HepG2 (cell line): ENCODE measurements around the gene CHCHD6. TPM values are rescaled to one million over a fixed set of nuclear protein-coding genes. Genes with fewer than 3 reads are reported as not detected.

Experiments used
- ATAC-seq: fragments of 200-7000 bp; cut with Tn5 transposase; 3 replicates; pipeline ENCODE4 v1.9.1; 2020; ENCODE audit warnings: mild to moderate bottlenecking, moderate library complexity
- BruUV-seq: library from RNA; stranded (reverse); fragments of 400-500 nt; replicated peaks from 2 replicates; lab custom pipeline; 2021; lab: Mats Ljungman, UMichigan
- CTCF ChIA-PET: fragments of 300-600 bp; formaldehyde crosslinking; extraction: SDS; loops from one replicate; lab custom pipeline; 2021; ENCODE audit warnings: low total read pairs, inconsistent platforms, low intra/inter-chr PET ratio; lab: Yijun Ruan, JAX
- POLR2A ChIA-PET: fragments of 350-600 bp; sonication (Branson Sonifier 250); formaldehyde crosslinking; loops from one replicate; lab custom pipeline; 2020; ENCODE audit warnings: antibody characterized with exemption, inconsistent platforms; lab: Yijun Ruan, JAX
- DNase-seq: peaks from one replicate; pipeline ENCODE4 v3.0.0-alpha.2; 2015; ENCODE audit warnings: low spot score
- FAIRE-seq: peaks from 3 replicates; lab custom pipeline; 2011; peaks lifted over from hg19 to GRCh38; lab: Jason Lieb, UNC
- H2AFZ ChIP-seq: one replicate; pipeline ENCODE4 v1.6.1; 2011; ENCODE audit warnings: low read length, inconsistent platforms
- H3K27ac ChIP-seq: fragments of 300-600 bp; 3 replicates; pipeline ENCODE4 v1.8.0; 2011; ENCODE audit warnings: mixed run types, mild to moderate bottlenecking, mixed read lengths, low read length, inconsistent platforms; ENCODE audit not compliant: insufficient read depth; ENCODE audit errors: extremely low read length
- H3K27me3 ChIP-seq, 2 experiments: fragments of 200-600 bp in 1 of 2; 2 replicates in 1 of 2; 3 replicates in 1 of 2; pipeline versions ENCODE4 v1.6.0 to v1.8.0; 2011; ENCODE audit warnings: low read length in 2 of 2, mild to moderate bottlenecking in 2 of 2, moderate library complexity in 2 of 2, inconsistent platforms in 1 of 2; ENCODE audit not compliant: insufficient read depth in 2 of 2, control insufficient read depth in 1 of 2
- H3K36me3 ChIP-seq, 2 experiments: fragments of 200-600 bp in 1 of 2; replicated peaks in 1 of 2; 2 replicates in 1 of 2; 3 replicates in 1 of 2; pipeline versions ENCODE4 v1.5.1 to v1.8.0; 2011; ENCODE audit warnings: low read length in 2 of 2, inconsistent platforms in 1 of 2; ENCODE audit not compliant: insufficient read depth in 2 of 2, control insufficient read depth in 1 of 2
- H3K4me1 ChIP-seq: 2 replicates; pipeline ENCODE4 v1.5.1; 2012; ENCODE audit warnings: low read length, inconsistent platforms; ENCODE audit not compliant: insufficient read depth
- H3K4me2 ChIP-seq: 2 replicates; pipeline ENCODE4 v1.6.0; 2011; ENCODE audit warnings: low read depth, low read length, inconsistent platforms
- H3K4me3 ChIP-seq, 3 experiments: fragments of 200-600 bp in 1 of 3; sonication (generic), shearing (Covaris generic) in 1 of 3; replicated peaks in 1 of 3; 2 replicates each; pipeline ENCODE4 v1.5.1; 2011 to 2016; ENCODE audit warnings: low read length in 3 of 3, inconsistent platforms in 2 of 3, low read depth in 2 of 3, mild to moderate bottlenecking in 2 of 3, control low read depth in 1 of 3, mixed read lengths in 1 of 3; ENCODE audit not compliant: insufficient read depth in 1 of 3
- H3K79me2 ChIP-seq: one replicate; pipeline ENCODE4 v1.6.1; 2011; ENCODE audit warnings: low read length, inconsistent platforms; ENCODE audit not compliant: insufficient read depth
- H3K9ac ChIP-seq: 2 replicates; pipeline ENCODE4 v1.6.0; 2011; ENCODE audit warnings: mild to moderate bottlenecking, low read depth, low read length, inconsistent platforms; ENCODE audit not compliant: insufficient read depth
- H3K9me3 ChIP-seq: 2 replicates; pipeline ENCODE4 v1.5.1; 2012; ENCODE audit warnings: mild to moderate bottlenecking, low read length
- H4K20me1 ChIP-seq: 2 replicates; pipeline ENCODE4 v1.6.0; 2011; ENCODE audit warnings: inconsistent platforms, mild to moderate bottlenecking, low read length, moderate library complexity; ENCODE audit not compliant: insufficient read depth
- AHR ChIP-seq: IDR thresholded peaks from 2 replicates; pipeline ENCODE4 v1.6.1; 2018; ENCODE audit warnings: missing genetic modification reagents, missing compliant biosample characterization
- ATF4 ChIP-seq, 2 experiments: fragments of 450-650 bp in 1 of 2; sonication (generic) in 1 of 2; formaldehyde crosslinking; IDR thresholded peaks; 2 replicates each; pipeline versions ENCODE4 v1.5.0 to v1.8.0; 2020 to 2022; ENCODE audit warnings: mild to moderate bottlenecking in 1 of 2, missing genetic modification reagents in 1 of 2
- ATRX ChIP-seq: sonication (generic); formaldehyde crosslinking; IDR thresholded peaks from 2 replicates; pipeline ENCODE4 v1.4.0; 2020; ENCODE audit warnings: missing genetic modification reagents, borderline replicate concordance
- E2F1 ChIP-seq: sonication (generic); formaldehyde crosslinking; IDR thresholded peaks from 2 replicates; pipeline ENCODE4 v1.5.0; 2020; ENCODE audit warnings: missing genetic modification reagents
- NFYB ChIP-seq: sonication (generic); formaldehyde crosslinking; IDR thresholded peaks from 2 replicates; pipeline ENCODE4 v1.4.0; 2020; ENCODE audit warnings: missing genetic modification reagents
- NR0B2 ChIP-seq: sonication (generic); formaldehyde crosslinking; IDR thresholded peaks from 2 replicates; pipeline ENCODE4 v1.4.0; 2020; ENCODE audit warnings: mild to moderate bottlenecking, missing genetic modification reagents
- ONECUT2 ChIP-seq: sonication (generic); formaldehyde crosslinking; IDR thresholded peaks from 2 replicates; pipeline ENCODE4 v1.4.0; 2020; ENCODE audit warnings: missing genetic modification reagents
- THAP9 ChIP-seq: sonication (generic); formaldehyde crosslinking; IDR thresholded peaks from 2 replicates; pipeline ENCODE4; 2020; ENCODE audit warnings: missing genetic modification reagents, mild to moderate bottlenecking, borderline replicate concordance
- ZBTB26 ChIP-seq: IDR thresholded peaks from 2 replicates; pipeline ENCODE4 v1.6.1; 2016; ENCODE audit warnings: missing compliant biosample characterization, missing genetic modification reagents, borderline replicate concordance
- ZNF614 ChIP-seq: IDR thresholded peaks from 2 replicates; pipeline ENCODE4 v1.6.1; 2018; ENCODE audit warnings: missing biosample characterization, missing genetic modification reagents, inconsistent platforms, borderline replicate concordance
- WGBS: methylation state at CpG from one replicate; pipeline ENCODE4 v1.1.6; 2017; ENCODE audit warnings: low lambda C conversion rate; 5-methylcytosine and 5-hydroxymethylcytosine counted together
- in situ Hi-C: cut with HindIII; loops from 2 replicates; pipeline ENCODE4 v1.10.0; 2017; ENCODE audit warnings: low pct_unique_long_range_greater_than_20kb; ENCODE audit not compliant: extremely low pct_ligation_motif_present
- intact Hi-C: fragments of 100-400 bp; cut with micrococcal nuclease; formaldehyde crosslinking; loops from one replicate; pipeline ENCODE4 v1.10.0; 2022; ENCODE audit not compliant: unreplicated experiment
- polyA plus RNA-seq, 8 experiments: library from polyadenylated mRNA; depleted of rRNA in 3 of 8; stranded (reverse) in 7 of 8; unstranded in 1 of 8; fragments of >200 nt; fragmentation: Illumina TruSeq in 4 of 8; extraction: Trizol in 4 of 8; gene quantifications; 2 replicates each; pipeline versions ENCODE4 v1.2.1 to v1.2.3, GENCODE V29; 2011 to 2016; ENCODE audit warnings: low read depth in 4 of 8, missing spikeins in 1 of 8, mixed read lengths in 1 of 8; ENCODE audit not compliant: insufficient read depth in 1 of 8
- total RNA-seq, 5 experiments: library from RNA; depleted of rRNA; stranded (reverse); fragments of >200 nt; fragmentation: Illumina TruSeq; extraction: Trizol; gene quantifications; 2 replicates each; pipeline ENCODE4 v1.2.3, GENCODE V29; 2016; ENCODE audit warnings: low read depth in 1 of 5
- TF ChIP-seq, protein P1 (sequence below): sonication (generic); formaldehyde crosslinking; IDR thresholded peaks from 2 replicates; pipeline ENCODE4 v1.4.0; 2020; ENCODE audit warnings: mild to moderate bottlenecking, missing genetic modification reagents, borderline replicate concordance

Gene CHCHD6
- total and polyA plus RNA-seq, 2 of the 13 experiments (the other 11 are each of a cell fraction or from before 2014, with no cell fraction given) = 20.3 to 20.8 TPM

DNA sequence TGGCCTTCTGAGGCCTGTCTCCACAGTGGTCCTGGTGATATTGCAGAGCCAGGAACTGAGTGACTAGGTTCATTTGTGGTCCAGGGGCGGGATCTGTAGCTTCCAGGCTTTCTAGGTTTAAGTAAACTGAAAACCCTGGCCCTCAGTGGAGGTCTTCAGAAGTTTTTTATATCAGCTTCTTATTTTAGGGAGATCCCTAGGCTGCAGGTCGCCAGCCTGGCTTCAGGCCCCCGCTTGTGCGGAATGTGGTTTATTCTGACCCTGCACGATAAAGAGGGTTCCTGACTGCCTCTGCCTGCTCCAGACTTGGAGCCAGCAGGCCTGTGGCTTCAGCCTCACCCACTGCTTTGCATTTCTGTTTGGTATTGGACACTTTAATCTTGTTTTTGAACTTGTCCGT lies 145.0 kb downstream of the CHCHD6 start:
- Histone ChIP-seq H3K27me3 (no peaks in the 10 kb centered on the region), H3K79me2 (no peaks in the 10 kb centered on the region), H3K4me1 (peaks cover 39% of the 10 kb centered on the region), H4K20me1 (no peaks in the 10 kb centered on the region), H3K4me2 (no peak overlapping the region), H3K9ac (no peak overlapping the region), H3K4me3 (no peak overlapping the region), H3K36me3 (no peaks in the 10 kb centered on the region)
- FAIRE-seq (no peak), ATAC-seq (no peak)
- 99% methylated on average over 5 of the region's 6 CpGs for WGBS
- no TSS peak for BruUV-seq
- intact Hi-C loops (no loop called here), in situ Hi-C loops (no loop called here)
- ChIA-PET POLR2A (no interaction called here), CTCF (no interaction called here)
- TF ChIP-seq, protein P1, sequence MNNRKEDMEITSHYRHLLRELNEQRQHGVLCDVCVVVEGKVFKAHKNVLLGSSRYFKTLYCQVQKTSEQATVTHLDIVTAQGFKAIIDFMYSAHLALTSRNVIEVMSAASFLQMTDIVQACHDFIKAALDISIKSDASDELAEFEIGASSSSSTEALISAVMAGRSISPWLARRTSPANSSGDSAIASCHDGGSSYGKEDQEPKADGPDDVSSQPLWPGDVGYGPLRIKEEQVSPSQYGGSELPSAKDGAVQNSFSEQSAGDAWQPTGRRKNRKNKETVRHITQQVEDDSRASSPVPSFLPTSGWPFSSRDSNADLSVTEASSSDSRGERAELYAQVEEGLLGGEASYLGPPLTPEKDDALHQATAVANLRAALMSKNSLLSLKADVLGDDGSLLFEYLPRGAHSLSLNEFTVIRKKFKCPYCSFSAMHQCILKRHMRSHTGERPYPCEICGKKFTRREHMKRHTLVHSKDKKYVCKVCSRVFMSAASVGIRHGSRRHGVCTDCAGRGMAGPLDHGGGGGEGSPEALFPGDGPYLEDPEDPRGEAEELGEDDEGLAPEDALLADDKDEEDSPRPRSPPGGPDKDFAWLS (CRISPR knock-in tag) = no peak
- TF ChIP-seq ATRX (CRISPR knock-in tag) (no peak), ZNF614 (CRISPR knock-in tag) (no peak), NFYB (CRISPR knock-in tag) (no peak), E2F1 (CRISPR knock-in tag) (no peak), THAP9 (CRISPR knock-in tag) (no peak), ZBTB26 (CRISPR knock-in tag) (no peak), AHR (CRISPR knock-in tag) (no peak), NR0B2 (CRISPR knock-in tag) (no peak), ATF4 (CRISPR knock-in tag; IDR thresholded peaks at IDR 0.05) (no peak), ONECUT2 (CRISPR knock-in tag) (no peak)
- TF ChIP-seq, all 625 proteins: peak for 0
- Histone ChIP-seq H2AFZ (no peak overlapping the region), H3K9me3 (no peaks in the 10 kb centered on the region), H3K27ac (no peak overlapping the region)
- DNase-seq = no peak
